Duodenal mucosa (tissue), 2 donors: ENCODE data around the gene IL3.

ENCODE experiments used
- H3K27ac ChIP-seq: one replicate; pipeline ENCODE4 v1.7.0; 2013; ENCODE audit warnings: low read depth, low read length
- H3K27me3 ChIP-seq, 2 donors: one replicate each; pipeline ENCODE4 v1.7.0; 2013; ENCODE audit warnings: low read length in 2 of 2, control low read depth in 1 of 2; ENCODE audit not compliant: insufficient read depth in 2 of 2, control insufficient read depth in 1 of 2
- H3K36me3 ChIP-seq, 2 donors: one replicate each; pipeline ENCODE4 v1.7.0; 2013; ENCODE audit warnings: low read length in 2 of 2, control low read depth in 1 of 2; ENCODE audit not compliant: insufficient read depth in 2 of 2, control insufficient read depth in 1 of 2
- H3K4me1 ChIP-seq, 2 donors: one replicate each; pipeline ENCODE4 v1.7.0; 2013; ENCODE audit warnings: low read length in 2 of 2, control low read depth in 1 of 2; ENCODE audit not compliant: insufficient read depth in 2 of 2, control insufficient read depth in 1 of 2
- H3K4me3 ChIP-seq, 2 donors: one replicate each; pipeline ENCODE4 v1.7.0; 2013; ENCODE audit warnings: low read length in 2 of 2, low read depth in 1 of 2
- H3K9ac ChIP-seq, 2 donors: one replicate each; pipeline ENCODE4 v1.7.0; 2013; ENCODE audit warnings: low read length in 2 of 2, low read depth in 1 of 2
- H3K9me3 ChIP-seq, 2 donors: one replicate each; pipeline ENCODE4 v1.7.0; 2013; ENCODE audit warnings: low read length in 2 of 2, control low read depth in 1 of 2; ENCODE audit not compliant: control insufficient read depth in 1 of 2

Gene IL3

DNA sequence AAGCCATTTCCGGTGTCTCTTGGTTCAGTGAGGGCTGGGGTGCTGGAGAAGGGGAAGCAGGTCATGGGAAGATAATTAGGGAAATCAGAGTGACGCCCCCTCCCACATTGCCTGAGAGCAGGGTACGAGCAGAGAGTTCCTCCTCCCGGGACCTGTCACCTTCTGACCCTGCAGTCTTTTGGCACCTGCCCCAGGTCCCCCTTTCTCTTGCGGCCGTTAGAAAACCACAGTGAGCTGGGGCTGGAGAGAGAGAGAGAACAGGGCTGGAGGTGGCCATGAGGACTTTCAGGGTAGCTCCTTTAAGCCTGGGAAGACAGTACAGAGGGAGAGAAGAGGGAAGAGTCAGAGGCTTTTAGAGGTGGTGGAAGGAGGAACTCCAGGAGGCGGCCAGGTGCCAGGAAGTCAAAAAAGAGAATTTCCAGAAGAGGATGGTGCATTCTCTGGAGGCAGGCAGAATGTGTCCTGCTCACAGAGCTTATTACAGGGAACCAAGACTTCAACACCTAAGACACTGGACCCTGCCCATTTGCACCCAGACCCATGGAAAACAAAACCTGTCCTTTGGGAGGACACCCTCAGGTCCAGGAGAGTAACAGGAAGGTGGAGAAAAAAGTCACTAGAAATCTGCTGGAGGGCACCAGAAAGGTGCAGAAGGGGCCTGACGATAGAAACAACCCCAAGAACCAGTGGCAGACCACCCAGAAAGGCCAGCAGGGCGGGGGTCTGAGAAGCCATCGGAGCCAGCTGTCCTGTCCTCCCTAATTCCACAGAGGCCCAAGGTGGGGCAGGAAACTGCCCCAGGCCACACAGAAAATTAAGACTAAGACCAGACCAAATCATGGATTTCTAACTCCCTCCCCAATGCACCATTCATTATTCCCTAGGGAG lies 42.5 kb upstream of the IL3 start:
- no peak overlapping the region for H3K27ac ChIP-seq
- H3K36me3 ChIP-seq = no peaks in the 10 kb centered on the region
- no peak overlapping the region for H3K9ac ChIP-seq
- no peak overlapping the region for H3K4me3 ChIP-seq
- peaks cover 5 to 12% of the 10 kb centered on the region in 2 donors for H3K4me1 ChIP-seq
- H3K27me3 ChIP-seq = peaks cover 0 to 27% of the 10 kb centered on the region in 2 donors
- no peaks in the 10 kb centered on the region for H3K9me3 ChIP-seq

DNA sequence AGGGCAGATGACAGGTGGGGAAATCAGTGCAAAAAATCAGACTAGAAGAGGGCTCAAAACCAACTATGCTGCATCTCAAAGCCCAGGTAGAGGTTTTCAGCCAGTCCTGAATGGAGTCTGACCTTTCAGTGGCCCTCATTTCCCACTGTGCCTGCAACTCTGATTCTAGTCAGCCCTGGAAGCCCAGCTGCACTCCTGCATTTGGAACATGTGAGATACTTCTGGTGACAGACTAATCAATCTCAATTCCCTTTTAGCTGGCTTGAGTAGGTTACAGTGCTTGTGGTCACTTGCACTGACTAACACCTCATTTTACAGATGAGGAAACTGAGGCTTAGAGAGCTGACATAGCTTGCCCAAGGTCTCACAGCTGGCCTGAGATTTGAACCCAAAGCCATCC lies 41.1 kb upstream of the IL3 start:
- Histone ChIP-seq H3K9ac (no peak overlapping the region), H3K36me3 (no peaks in the 10 kb centered on the region), H3K27me3 (peaks cover 2 to 23% of the 10 kb centered on the region in 2 donors), H3K27ac (no peak overlapping the region), H3K9me3 (no peaks in the 10 kb centered on the region), H3K4me3 (no peak overlapping the region), H3K4me1 (peaks cover 5 to 12% of the 10 kb centered on the region in 2 donors)

DNA sequence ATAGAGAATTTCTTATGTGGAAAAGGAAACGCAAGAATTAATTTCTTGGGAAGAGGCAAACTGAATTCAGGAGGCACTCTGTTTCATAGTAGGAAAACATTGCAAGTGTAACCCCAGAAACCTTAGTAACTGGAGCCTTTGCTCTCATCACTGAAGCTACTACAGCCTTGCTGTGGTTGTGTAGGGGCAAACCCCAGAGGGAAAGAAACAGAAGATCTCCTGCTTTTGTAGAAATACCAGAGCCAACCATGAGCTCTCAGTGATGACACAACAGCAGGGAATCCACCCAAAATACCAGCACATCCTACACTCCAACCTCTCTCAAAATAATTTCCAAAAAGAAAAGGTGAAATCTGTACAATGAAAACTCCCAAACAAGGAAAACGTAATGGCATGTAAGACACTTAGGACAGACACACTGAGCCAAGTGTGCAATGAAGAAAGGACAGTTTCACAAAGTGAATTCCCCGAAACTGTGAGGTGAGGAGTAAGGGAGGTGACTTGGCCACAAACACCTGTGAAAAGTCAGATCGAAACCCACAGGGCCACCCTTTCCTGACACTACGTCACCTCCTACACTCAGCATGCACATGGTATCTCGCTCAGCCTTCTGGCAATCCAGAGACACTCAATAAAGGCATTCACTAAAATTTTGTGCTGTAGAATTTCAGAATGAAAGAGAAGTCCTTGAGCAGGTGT lies 40.4 kb upstream of the IL3 start:
- Histone ChIP-seq H3K4me1 (peaks cover 5 to 12% of the 10 kb centered on the region in 2 donors), H3K9ac (no peak overlapping the region), H3K27me3 (peaks cover 2 to 23% of the 10 kb centered on the region in 2 donors), H3K9me3 (no peaks in the 10 kb centered on the region), H3K27ac (no peak overlapping the region), H3K36me3 (no peaks in the 10 kb centered on the region), H3K4me3 (no peak overlapping the region)

- Histone ChIP-seq H3K4me1 (peaks cover 5 to 12% of the 10 kb centered on the region in 2 donors), H3K36me3 (no peaks in the 10 kb centered on the region), H3K9me3 (no peaks in the 10 kb centered on the region), H3K4me3 (no peak overlapping the region), H3K27ac (no peak overlapping the region), H3K9ac (no peak overlapping the region), H3K27me3 (peaks cover 2 to 23% of the 10 kb centered on the region in 2 donors)
These were observed 39.7 kb upstream of the IL3 start for GRCh38 chr5:132020568-132021339.

DNA sequence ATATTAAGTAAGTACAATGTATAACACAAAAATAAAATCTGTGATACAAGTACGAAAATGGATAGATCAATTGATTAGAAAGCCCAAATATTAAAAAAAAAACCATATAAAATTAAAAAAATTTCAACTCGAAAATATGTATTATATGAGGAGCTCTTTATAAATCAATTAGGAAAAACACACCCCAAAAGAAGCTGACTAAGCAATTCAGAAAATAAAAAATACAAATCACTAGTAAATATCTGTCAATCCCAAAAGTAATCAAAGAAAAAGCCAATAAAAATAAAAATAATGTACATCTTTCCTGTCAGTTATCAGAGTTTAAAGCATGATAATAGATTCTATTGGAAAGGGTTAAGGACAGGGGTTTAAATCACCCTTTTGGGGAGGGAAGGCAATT lies 38.8 kb upstream of the IL3 start:
- Histone ChIP-seq H3K36me3 (no peaks in the 10 kb centered on the region), H3K4me3 (no peak overlapping the region), H3K9ac (no peak overlapping the region), H3K4me1 (peaks cover 5 to 12% of the 10 kb centered on the region in 2 donors), H3K9me3 (no peaks in the 10 kb centered on the region), H3K27me3 (peaks cover 2 to 21% of the 10 kb centered on the region in 2 donors), H3K27ac (no peak overlapping the region)

DNA sequence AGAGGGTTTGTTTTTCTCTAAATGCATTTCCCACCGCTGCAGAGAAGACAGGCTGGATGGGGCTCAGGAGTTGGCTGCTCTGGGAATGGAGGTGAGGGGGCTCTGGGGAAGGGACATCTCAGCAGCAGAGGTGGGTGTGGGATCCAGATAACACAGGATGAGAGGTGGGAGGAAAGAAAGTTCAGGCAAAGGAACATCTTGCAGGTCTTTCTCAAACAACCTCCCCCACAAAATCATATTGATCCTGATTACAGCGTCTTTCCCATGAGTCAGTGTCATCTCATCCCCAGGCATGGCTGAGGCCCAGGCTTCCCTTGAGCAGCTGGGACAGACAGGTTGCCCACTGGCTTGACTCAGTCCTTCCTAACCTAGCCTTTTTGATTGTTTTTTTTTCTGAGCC lies 37.7 kb upstream of the IL3 start:
- Histone ChIP-seq H3K4me1 (peaks cover 9 to 12% of the 10 kb centered on the region in 2 donors), H3K27ac (no peak overlapping the region), H3K4me3 (no peak overlapping the region), H3K9ac (no peak overlapping the region), H3K36me3 (no peaks in the 10 kb centered on the region), H3K27me3 (peaks cover 2 to 15% of the 10 kb centered on the region in 2 donors), H3K9me3 (no peaks in the 10 kb centered on the region)

GRCh38 chr5:132023258-132024116 lies 37.0 kb upstream of the IL3 start:
- H3K9me3 ChIP-seq = no peaks in the 10 kb centered on the region

DNA sequence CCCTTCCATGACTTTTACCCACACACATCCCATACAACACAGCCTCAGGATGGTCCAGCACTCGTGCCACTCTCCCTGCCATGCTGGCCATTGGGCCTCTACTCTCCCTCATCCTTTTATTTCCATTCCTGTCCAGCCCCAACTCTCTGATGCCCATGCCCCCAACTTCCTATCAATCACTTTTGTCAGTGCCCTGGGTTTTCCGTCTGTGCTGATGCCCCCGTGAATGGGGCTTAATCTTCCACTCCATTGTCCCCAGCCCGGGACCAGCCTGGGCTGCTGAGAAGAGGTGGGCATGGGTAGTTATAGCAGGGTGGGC lies 36.4 kb upstream of the IL3 start:
- H3K9me3 ChIP-seq = no peaks in the 10 kb centered on the region
- H3K9ac ChIP-seq = no peak overlapping the region
- peaks cover 9 to 12% of the 10 kb centered on the region in 2 donors for H3K4me1 ChIP-seq
- peaks cover 2 to 11% of the 10 kb centered on the region in 2 donors for H3K27me3 ChIP-seq
- no peaks in the 10 kb centered on the region for H3K36me3 ChIP-seq
- H3K4me3 ChIP-seq = no peak overlapping the region
- H3K27ac ChIP-seq = no peak overlapping the region

More at GRCh38 chr5:132023258-132024116, 37.0 kb upstream of the IL3 start:
- H3K9ac ChIP-seq = no peak overlapping the region
- no peak overlapping the region for H3K27ac ChIP-seq
- no peak overlapping the region for H3K4me3 ChIP-seq
- H3K27me3 ChIP-seq = peaks cover 2 to 11% of the 10 kb centered on the region in 2 donors
- peaks cover 9 to 12% of the 10 kb centered on the region in 2 donors for H3K4me1 ChIP-seq
- no peaks in the 10 kb centered on the region for H3K36me3 ChIP-seq

DNA sequence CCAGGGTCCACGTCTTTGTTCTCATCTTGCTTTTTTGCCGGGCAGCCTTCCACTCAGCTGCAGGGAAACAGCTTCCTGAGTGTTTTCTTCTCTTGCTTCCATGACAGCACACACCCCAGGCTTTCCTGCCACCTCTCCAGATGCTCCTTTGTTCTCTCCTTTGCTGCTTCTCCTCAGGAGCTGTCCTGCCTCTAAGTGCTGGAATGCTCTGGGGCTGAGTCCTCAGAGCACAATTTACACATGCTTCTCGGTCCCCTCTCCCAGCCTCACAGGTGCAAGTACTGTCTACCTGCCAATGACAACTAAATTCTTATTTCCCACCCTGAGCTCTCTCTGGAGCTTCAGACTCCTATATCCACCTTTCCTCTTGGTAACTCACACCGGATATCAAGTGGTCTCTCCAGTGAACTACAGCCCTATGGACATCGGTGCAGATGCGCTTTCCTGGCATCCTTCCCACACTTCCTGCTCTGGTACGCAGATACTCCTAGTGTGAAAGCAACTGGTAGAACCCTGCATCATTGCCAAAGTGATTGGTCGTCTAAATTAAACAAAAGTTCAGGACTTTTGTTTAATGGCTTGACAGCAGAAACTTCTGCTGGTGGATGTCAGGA lies 35.6 kb upstream of the IL3 start:
- Histone ChIP-seq H3K27ac (no peak overlapping the region), H3K36me3 (no peaks in the 10 kb centered on the region), H3K9ac (no peak overlapping the region), H3K4me3 (no peak overlapping the region), H3K9me3 (no peaks in the 10 kb centered on the region), H3K27me3 (peaks cover 2 to 8% of the 10 kb centered on the region in 2 donors), H3K4me1 (peaks cover 7 to 10% of the 10 kb centered on the region in 2 donors)
